SK-N-SH (cell line): Measurements from ENCODE around the gene LHPP. TPM values are rescaled to one million over a fixed set of nuclear protein-coding genes. Genes with fewer than 3 reads are reported as not detected.

ENCODE experiments used
- CTCF ChIA-PET: fragments of 300-600, 350-600 bp; formaldehyde crosslinking; extraction: SDS; loops from one replicate; lab custom pipeline; 2021; lab: Yijun Ruan, JAX
- POLR2A ChIA-PET: fragments of 350-600 bp; sonication (Branson Sonifier 250); formaldehyde crosslinking; extraction: SDS; loops from one replicate; lab custom pipeline; 2020; ENCODE audit warnings: antibody characterized with exemption, inconsistent platforms; lab: Yijun Ruan, JAX
- DNase-seq: peaks from one replicate; pipeline ENCODE4 v3.0.0; 2012
- H2AFZ ChIP-seq: fragments of 200-600 bp; sonication (generic); 2 replicates; pipeline ENCODE4 v1.8.1; 2016; ENCODE audit warnings: antibody characterized with exemption, mild to moderate bottlenecking, low read depth
- H3F3A ChIP-seq: fragments of 200-600 bp; sonication (generic); replicated peaks from 2 replicates; pipeline ENCODE3; 2016; ENCODE audit warnings: antibody characterized with exemption, mild to moderate bottlenecking; ENCODE audit not compliant: insufficient read depth
- H3K27ac ChIP-seq, 2 experiments: fragments of 200-500 bp in 1 of 2; fragments of 200-600 bp in 1 of 2; sonication (Bioruptor generic) in 1 of 2; sonication (generic), shearing (Covaris generic) in 1 of 2; 2 replicates each; pipeline versions ENCODE4 v1.5.1 to v1.6.1; 2014 to 2016; ENCODE audit warnings: low read depth in 2 of 2, inconsistent platforms in 1 of 2, low read length in 1 of 2, mild to moderate bottlenecking in 1 of 2, mixed read lengths in 1 of 2
- H3K27me3 ChIP-seq: fragments of 200-600 bp; sonication (generic), shearing (Covaris generic); 2 replicates; pipeline ENCODE4 v1.6.1; 2016; ENCODE audit warnings: mixed run types; ENCODE audit not compliant: insufficient read depth
- H3K36me3 ChIP-seq, 2 experiments: fragments of 200-500 bp in 1 of 2; fragments of 200-600 bp in 1 of 2; sonication (Bioruptor generic) in 1 of 2; sonication (generic) in 1 of 2; replicated peaks in 1 of 2; 2 replicates each; pipeline versions ENCODE3 to v1.5.1; 2014 to 2016; ENCODE audit warnings: low read length in 1 of 2, mild to moderate bottlenecking in 1 of 2; ENCODE audit not compliant: insufficient read depth in 2 of 2, control insufficient read depth in 1 of 2
- H3K4me1 ChIP-seq, 2 experiments: fragments of 200-500 bp in 1 of 2; fragments of 200-600 bp in 1 of 2; sonication (Bioruptor generic) in 1 of 2; sonication (generic), shearing (Covaris generic) in 1 of 2; 2 replicates each; pipeline versions ENCODE4 v1.5.1 to v1.6.1; 2014 to 2016; ENCODE audit warnings: low read depth in 1 of 2, low read length in 1 of 2, mixed run types in 1 of 2; ENCODE audit not compliant: insufficient read depth in 2 of 2, control insufficient read depth in 1 of 2
- H3K4me2 ChIP-seq: fragments of 200-600 bp; sonication (generic), shearing (Covaris generic); 2 replicates; pipeline ENCODE4 v1.6.1; 2017; ENCODE audit warnings: mixed run types
- H3K4me3 ChIP-seq, 2 experiments: fragments of 200-500 bp in 1 of 2; fragments of 200-600 bp in 1 of 2; sonication (Bioruptor generic) in 1 of 2; sonication (generic), shearing (Covaris generic) in 1 of 2; 2 replicates each; pipeline versions ENCODE4 v1.5.1 to v1.8.1; 2014 to 2016; ENCODE audit warnings: low read depth in 2 of 2, inconsistent platforms in 1 of 2, low read length in 1 of 2, mild to moderate bottlenecking in 1 of 2, mixed read lengths in 1 of 2, moderate library complexity in 1 of 2
- H3K79me2 ChIP-seq: fragments of 200-600 bp; sonication (generic); 2 replicates; pipeline ENCODE4 v1.8.1; 2017; ENCODE audit warnings: mild to moderate bottlenecking; ENCODE audit not compliant: insufficient read depth
- H3K9ac ChIP-seq: fragments of 200-600 bp; sonication (generic); 2 replicates; pipeline ENCODE4 v1.6.1; 2017; ENCODE audit warnings: mixed run types
- H3K9me2 ChIP-seq: fragments of 200-600 bp; sonication (generic); 2 replicates; pipeline ENCODE4 v1.6.1; 2017; ENCODE audit warnings: mixed run types
- H3K9me3 ChIP-seq: fragments of 200-600 bp; sonication (generic); 2 replicates; pipeline ENCODE4 v1.6.1; 2017; ENCODE audit warnings: mixed run types, mild to moderate bottlenecking, moderate library complexity
- H4K20me1 ChIP-seq: fragments of 200-600 bp; sonication (generic); 2 replicates; pipeline ENCODE4 v1.6.1; 2017; ENCODE audit warnings: mild to moderate bottlenecking, mixed run types; ENCODE audit not compliant: insufficient read depth
- CHD2 ChIP-seq: fragments of 150-350 bp; IDR thresholded peaks from 2 replicates; pipeline ENCODE4 v1.6.1; 2018; ENCODE audit warnings: low read length; ENCODE audit not compliant: partially characterized antibody
- EZH2phosphoT487 ChIP-seq: fragments of 200-600 bp; sonication (generic); IDR thresholded peaks from 2 replicates; pipeline ENCODE4 v1.6.1; 2017; ENCODE audit warnings: low read depth, mixed run types, mild to moderate bottlenecking, antibody characterized with exemption, moderate library complexity, borderline replicate concordance
- FOXM1 ChIP-seq: IDR thresholded peaks from 2 replicates; pipeline ENCODE4 v1.4.0; 2012; ENCODE audit warnings: low read depth, mild to moderate bottlenecking
- JUND ChIP-seq: IDR thresholded peaks from 2 replicates; pipeline ENCODE4 v1.4.0; 2012
- MXI1 ChIP-seq: IDR thresholded peaks from 2 replicates; pipeline ENCODE4 v1.6.1; 2012; ENCODE audit warnings: mild to moderate bottlenecking, low read depth, low read length, improper control_type of control experiment
- POLR2AphosphoS5 ChIP-seq: IDR thresholded peaks from 2 replicates; pipeline ENCODE4 v1.6.1; 2012; ENCODE audit warnings: low read depth, low read length
- RCOR1 ChIP-seq: fragments of 150-350 bp; IDR thresholded peaks from 2 replicates; pipeline ENCODE4 v1.6.1; 2017; ENCODE audit warnings: antibody characterized with exemption, low read length
- RFX5 ChIP-seq: IDR thresholded peaks from 2 replicates; pipeline ENCODE4 v1.6.1; 2012; ENCODE audit warnings: mild to moderate bottlenecking, improper control_type of control experiment, low read length
- YY1 ChIP-seq: IDR thresholded peaks from 2 replicates; pipeline ENCODE4 v1.4.0; 2012; ENCODE audit warnings: low read depth, mild to moderate bottlenecking
- WGBS: methylation state at CpG from one replicate; pipeline ENCODE4 v1.1.6; 2017; ENCODE audit warnings: low lambda C conversion rate; 5-methylcytosine and 5-hydroxymethylcytosine counted together
- polyA plus RNA-seq, 3 experiments: library from polyadenylated mRNA; depleted of rRNA; stranded (reverse); fragments of >200 nt; gene quantifications; 2 replicates each; pipeline ENCODE4 v1.2.3, GENCODE V29; 2012
- TF ChIP-seq, protein P1 (sequence below): IDR thresholded peaks from 2 replicates; pipeline ENCODE4 v1.6.1; 2012; ENCODE audit warnings: mild to moderate bottlenecking, low read depth, low read length, moderate library complexity
- TF ChIP-seq, protein P2 (sequence below): IDR thresholded peaks from 2 replicates; pipeline ENCODE4 v1.4.0; 2012; ENCODE audit warnings: low read depth, borderline replicate concordance
- TF ChIP-seq, protein P3 (sequence below): fragments of 200-600 bp; sonication (generic); IDR thresholded peaks from 2 replicates; pipeline ENCODE4 v1.6.1; 2017; ENCODE audit warnings: antibody characterized with exemption, mild to moderate bottlenecking, moderate library complexity

LHPP gene
- polyA plus RNA-seq, 1 of the 3 experiments (the other 2 are of a cell fraction), result 29.8 TPM

DNA sequence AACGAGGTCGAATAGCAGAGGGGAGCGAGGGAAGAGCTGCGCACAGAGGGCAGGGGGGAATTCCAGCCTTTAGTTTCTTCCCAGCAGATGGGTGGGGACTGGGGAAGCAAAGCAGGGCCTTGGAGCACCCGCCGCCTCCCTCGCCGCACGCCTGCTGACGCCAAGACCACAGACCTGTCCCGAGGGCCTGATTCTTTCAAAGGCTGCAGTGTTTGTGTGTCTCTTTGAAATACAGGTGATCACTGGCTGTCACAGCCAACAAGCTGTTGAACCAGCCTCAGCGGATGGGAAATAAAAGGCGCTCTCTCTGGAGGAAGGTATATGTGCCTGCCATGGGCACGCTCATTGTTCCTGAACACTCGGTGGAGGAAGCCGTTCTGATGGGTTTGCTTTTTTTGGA lies 163.3 kb downstream of the LHPP start:
- 96% methylated on average over 12 of the region's 16 CpGs for WGBS
- H4K20me1 ChIP-seq, result no peaks in the 10 kb centered on the region
- H3K4me3 ChIP-seq, result no peak overlapping the region
- no peak overlapping the region for H2AFZ ChIP-seq
- no peaks in the 10 kb centered on the region for H3K9me2 ChIP-seq
- peaks cover 0 to 28% of the 10 kb centered on the region in 2 experiments; a peak in 1 of 4 replicates for H3K4me1 ChIP-seq
- H3K9ac ChIP-seq, result no peak overlapping the region
- H3K27ac ChIP-seq, result no peak overlapping the region
- H3K27me3 ChIP-seq, result no peaks in the 10 kb centered on the region
- peaks cover 0 to 4% of the 10 kb centered on the region in 2 experiments for H3K36me3 ChIP-seq
- no peaks in the 10 kb centered on the region for H3K79me2 ChIP-seq
- TF ChIP-seq, protein P1, sequence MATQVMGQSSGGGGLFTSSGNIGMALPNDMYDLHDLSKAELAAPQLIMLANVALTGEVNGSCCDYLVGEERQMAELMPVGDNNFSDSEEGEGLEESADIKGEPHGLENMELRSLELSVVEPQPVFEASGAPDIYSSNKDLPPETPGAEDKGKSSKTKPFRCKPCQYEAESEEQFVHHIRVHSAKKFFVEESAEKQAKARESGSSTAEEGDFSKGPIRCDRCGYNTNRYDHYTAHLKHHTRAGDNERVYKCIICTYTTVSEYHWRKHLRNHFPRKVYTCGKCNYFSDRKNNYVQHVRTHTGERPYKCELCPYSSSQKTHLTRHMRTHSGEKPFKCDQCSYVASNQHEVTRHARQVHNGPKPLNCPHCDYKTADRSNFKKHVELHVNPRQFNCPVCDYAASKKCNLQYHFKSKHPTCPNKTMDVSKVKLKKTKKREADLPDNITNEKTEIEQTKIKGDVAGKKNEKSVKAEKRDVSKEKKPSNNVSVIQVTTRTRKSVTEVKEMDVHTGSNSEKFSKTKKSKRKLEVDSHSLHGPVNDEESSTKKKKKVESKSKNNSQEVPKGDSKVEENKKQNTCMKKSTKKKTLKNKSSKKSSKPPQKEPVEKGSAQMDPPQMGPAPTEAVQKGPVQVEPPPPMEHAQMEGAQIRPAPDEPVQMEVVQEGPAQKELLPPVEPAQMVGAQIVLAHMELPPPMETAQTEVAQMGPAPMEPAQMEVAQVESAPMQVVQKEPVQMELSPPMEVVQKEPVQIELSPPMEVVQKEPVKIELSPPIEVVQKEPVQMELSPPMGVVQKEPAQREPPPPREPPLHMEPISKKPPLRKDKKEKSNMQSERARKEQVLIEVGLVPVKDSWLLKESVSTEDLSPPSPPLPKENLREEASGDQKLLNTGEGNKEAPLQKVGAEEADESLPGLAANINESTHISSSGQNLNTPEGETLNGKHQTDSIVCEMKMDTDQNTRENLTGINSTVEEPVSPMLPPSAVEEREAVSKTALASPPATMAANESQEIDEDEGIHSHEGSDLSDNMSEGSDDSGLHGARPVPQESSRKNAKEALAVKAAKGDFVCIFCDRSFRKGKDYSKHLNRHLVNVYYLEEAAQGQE, result no peak
- TF ChIP-seq EZH2phosphoT487 (no peak), POLR2AphosphoS5 (no peak)
- H3K9me3 ChIP-seq, result no peaks in the 10 kb centered on the region
- H3K4me2 ChIP-seq, result no peak overlapping the region
- ChIA-PET POLR2A (no interaction called here), CTCF (interaction anchor here (0.8 to 1.1 kb wide), 2 partner anchors 10 to 117 kb away, joined by 3 read pairs; no protein-coding TSS in a partner anchor)
- DNase-seq, result no peak
- H3F3A ChIP-seq, result no peaks in the 10 kb centered on the region

DNA sequence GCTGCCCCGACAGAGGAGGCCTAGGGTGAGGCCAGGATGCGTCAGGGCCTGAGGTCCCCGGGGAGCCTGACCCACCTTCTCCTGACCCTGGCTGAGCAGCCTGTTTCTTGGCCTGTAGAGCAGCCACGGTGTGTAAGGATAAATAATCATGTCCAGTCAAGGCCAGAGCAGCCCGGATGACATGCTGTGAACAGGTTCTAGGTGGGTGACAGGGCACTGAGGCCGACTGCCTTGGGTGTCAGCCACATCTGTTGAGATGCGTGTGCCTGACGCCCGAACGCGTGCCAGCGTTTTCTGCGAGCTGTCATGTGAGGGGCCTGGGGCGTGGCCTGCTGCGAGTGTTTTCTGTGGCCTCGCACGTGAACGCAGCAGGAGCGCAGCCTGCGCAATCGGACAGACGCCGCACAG lies 164.2 kb downstream of the LHPP start:
- POLR2A ChIA-PET, result no interaction called here
- no peak overlapping the region; a peak in 1 of 4 replicates for H3K27ac ChIP-seq
- no peaks in the 10 kb centered on the region for H3K79me2 ChIP-seq
- no peak overlapping the region for H3K4me2 ChIP-seq
- CTCF ChIA-PET, result interaction anchor here (1.0 to 1.1 kb wide), 2 partner anchors 97 to 115 kb away, joined by 3 read pairs; no protein-coding TSS in a partner anchor
- H3K27me3 ChIP-seq, result no peaks in the 10 kb centered on the region
- no peaks in the 10 kb centered on the region for H3K9me2 ChIP-seq
- H3K9ac ChIP-seq, result no peak overlapping the region
- H2AFZ ChIP-seq, result no peak overlapping the region
- H3K4me1 ChIP-seq, result peaks cover 0 to 29% of the 10 kb centered on the region in 2 experiments; a peak in 1 of 4 replicates
- H3K36me3 ChIP-seq, result peaks cover 0 to 4% of the 10 kb centered on the region in 2 experiments
- WGBS, result 90% methylated on average over 18 of the region's 23 CpGs
- no peaks in the 10 kb centered on the region for H3K9me3 ChIP-seq
- H3K4me3 ChIP-seq, result no peak overlapping the region
- no peak for DNase-seq
- no peaks in the 10 kb centered on the region for H4K20me1 ChIP-seq
- H3F3A ChIP-seq, result no peaks in the 10 kb centered on the region
- TF ChIP-seq, protein P2, sequence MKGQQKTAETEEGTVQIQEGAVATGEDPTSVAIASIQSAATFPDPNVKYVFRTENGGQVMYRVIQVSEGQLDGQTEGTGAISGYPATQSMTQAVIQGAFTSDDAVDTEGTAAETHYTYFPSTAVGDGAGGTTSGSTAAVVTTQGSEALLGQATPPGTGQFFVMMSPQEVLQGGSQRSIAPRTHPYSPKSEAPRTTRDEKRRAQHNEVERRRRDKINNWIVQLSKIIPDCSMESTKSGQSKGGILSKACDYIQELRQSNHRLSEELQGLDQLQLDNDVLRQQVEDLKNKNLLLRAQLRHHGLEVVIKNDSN, result no peak
- TF ChIP-seq POLR2AphosphoS5, result no peak
- TF ChIP-seq CHD2, result no peak
- TF ChIP-seq FOXM1, result no peak
- TF ChIP-seq JUND, result no peak
- no peak for TF ChIP-seq RCOR1
- no peak for TF ChIP-seq YY1
- TF ChIP-seq MXI1, result no peak
- TF ChIP-seq RFX5, result no peak
- TF ChIP-seq, protein P3, sequence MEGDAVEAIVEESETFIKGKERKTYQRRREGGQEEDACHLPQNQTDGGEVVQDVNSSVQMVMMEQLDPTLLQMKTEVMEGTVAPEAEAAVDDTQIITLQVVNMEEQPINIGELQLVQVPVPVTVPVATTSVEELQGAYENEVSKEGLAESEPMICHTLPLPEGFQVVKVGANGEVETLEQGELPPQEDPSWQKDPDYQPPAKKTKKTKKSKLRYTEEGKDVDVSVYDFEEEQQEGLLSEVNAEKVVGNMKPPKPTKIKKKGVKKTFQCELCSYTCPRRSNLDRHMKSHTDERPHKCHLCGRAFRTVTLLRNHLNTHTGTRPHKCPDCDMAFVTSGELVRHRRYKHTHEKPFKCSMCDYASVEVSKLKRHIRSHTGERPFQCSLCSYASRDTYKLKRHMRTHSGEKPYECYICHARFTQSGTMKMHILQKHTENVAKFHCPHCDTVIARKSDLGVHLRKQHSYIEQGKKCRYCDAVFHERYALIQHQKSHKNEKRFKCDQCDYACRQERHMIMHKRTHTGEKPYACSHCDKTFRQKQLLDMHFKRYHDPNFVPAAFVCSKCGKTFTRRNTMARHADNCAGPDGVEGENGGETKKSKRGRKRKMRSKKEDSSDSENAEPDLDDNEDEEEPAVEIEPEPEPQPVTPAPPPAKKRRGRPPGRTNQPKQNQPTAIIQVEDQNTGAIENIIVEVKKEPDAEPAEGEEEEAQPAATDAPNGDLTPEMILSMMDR, result no peak
